Gastrocnemius medialis (tissue), 4 donors: ENCODE data around the gene MNX1.

Experiments used
- POLR2A ChIP-seq, 2 donors: fragments of 450-650 bp; IDR thresholded peaks; one replicate each; pipeline ENCODE4 v1.6.1; 2017; ENCODE audit warnings: antibody characterized with exemption in 2 of 2, mild to moderate bottlenecking in 2 of 2, moderate library complexity in 2 of 2
- TF ChIP-seq, protein P1 (sequence below), 5 experiments: fragments of 450-650 bp in 3 of 5; fragments of 200-600 bp in 2 of 5; sonication (generic) in 2 of 5; IDR thresholded peaks in 4 of 5; conservative IDR thresholded peaks in 1 of 5; 1 replicate in 4 of 5; 2 replicates in 1 of 5; pipeline ENCODE4 v1.5.1; 2016 to 2019; ENCODE audit warnings: antibody characterized with exemption in 5 of 5, mild to moderate bottlenecking in 3 of 5, moderate library complexity in 3 of 5

DNA sequence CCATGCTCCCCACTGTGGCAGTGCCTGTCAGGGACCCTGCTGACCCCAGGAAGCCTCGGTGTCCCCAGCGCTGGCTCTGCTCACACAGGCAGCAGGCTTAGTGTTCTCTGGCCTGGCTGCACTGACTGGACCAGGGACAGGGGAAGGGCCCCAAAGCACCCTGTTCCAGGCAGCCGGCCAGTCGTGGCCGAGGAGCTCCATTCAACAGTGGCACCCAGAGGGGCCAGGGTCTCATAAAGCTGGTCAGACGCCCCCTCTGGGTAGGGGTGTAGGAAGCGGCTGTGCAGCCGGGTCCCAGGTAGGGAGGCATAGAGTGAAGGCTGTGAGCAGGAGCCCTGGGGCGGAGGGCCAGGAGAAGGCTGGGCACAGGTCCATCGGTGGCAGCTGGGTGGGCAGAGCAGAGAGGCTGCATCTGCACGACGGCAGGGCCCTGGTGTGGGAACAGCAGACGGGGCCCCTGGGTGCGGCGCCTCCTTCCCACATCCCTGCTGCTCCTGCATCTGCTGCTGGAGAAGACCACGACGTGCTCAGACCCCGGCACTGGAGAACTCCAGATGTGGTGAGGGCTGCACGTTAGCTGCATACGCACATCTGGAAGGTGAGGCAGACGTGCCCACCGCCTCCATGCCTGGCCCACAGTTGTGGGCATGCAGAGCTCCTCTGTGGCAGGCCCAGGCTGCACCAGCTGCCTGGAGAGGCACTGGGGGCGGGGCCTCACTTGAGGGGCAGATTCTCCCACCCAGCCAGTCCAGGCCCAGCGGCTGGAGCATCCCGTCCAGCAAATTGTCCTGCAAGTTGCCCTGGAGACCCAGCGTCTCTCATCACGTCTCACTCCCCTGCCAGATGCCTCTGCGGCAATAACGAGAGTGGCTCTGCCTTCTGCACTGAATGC, 25.1 kb downstream of the MNX1 start:
- TF ChIP-seq, protein P1, sequence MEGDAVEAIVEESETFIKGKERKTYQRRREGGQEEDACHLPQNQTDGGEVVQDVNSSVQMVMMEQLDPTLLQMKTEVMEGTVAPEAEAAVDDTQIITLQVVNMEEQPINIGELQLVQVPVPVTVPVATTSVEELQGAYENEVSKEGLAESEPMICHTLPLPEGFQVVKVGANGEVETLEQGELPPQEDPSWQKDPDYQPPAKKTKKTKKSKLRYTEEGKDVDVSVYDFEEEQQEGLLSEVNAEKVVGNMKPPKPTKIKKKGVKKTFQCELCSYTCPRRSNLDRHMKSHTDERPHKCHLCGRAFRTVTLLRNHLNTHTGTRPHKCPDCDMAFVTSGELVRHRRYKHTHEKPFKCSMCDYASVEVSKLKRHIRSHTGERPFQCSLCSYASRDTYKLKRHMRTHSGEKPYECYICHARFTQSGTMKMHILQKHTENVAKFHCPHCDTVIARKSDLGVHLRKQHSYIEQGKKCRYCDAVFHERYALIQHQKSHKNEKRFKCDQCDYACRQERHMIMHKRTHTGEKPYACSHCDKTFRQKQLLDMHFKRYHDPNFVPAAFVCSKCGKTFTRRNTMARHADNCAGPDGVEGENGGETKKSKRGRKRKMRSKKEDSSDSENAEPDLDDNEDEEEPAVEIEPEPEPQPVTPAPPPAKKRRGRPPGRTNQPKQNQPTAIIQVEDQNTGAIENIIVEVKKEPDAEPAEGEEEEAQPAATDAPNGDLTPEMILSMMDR (IDR thresholded peaks at IDR 0.05 in 4 of 5, conservative IDR thresholded peaks at IDR 0.05 in 1 of 5): no peak
- no peak for TF ChIP-seq POLR2A (IDR thresholded peaks at IDR 0.05)
